ENCODE results near the gene IFT43. TPM values are rescaled to one million over a fixed set of nuclear protein-coding genes. Genes with fewer than 3 reads are reported as not detected.
A peak's percentile ranks its signal among the peaks of the same experiment; 100 is the strongest.
"Not testable (repeated sequence)": the region's sequence is repeated elsewhere in the genome, so short reads cannot be mapped to it uniquely, and the experiment has no call there.

IFT43 gene
- total and polyA plus RNA-seq, 9 of the 15 experiments (the other 6 are each of a cell fraction or from before 2014, with no cell fraction given): 4.9 to 12.8 (median 8.0) TPM

DNA sequence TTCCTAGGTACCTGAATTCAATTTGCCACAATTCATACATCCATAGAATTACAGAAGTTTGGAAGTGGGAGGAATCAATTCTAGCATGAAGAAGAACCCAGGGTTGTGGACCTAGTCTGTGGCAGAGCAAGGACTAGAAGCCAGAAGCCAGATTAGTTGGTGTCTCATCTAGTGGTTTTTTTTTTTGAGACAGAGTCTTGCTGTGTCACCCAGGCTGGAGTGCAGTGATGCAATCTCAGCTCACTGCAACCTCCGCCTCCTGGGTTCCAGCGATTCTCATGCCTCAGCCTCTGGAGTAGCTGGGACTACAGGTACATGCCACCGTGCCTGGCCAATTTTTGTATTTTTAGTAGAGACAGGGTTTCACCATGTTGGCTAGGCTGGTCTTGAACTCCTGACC is 24.1 kb downstream of the IFT43 start:
- DNase-seq (ENCODE audit: extremely low read depth in 1 of 4, low spot score in 3 of 4) (peak in 1 of 4 experiments; percentile 2), ATAC-seq (peak; percentile 73)
- FAIRE-seq; in situ Hi-C loops (cut with MboI); H2AFZ ChIP-seq (ENCODE audit: low read depth, low read length); H3K9me3 ChIP-seq (replicated peaks; ENCODE audit: control insufficient read depth, insufficient read depth, low read depth, low read length); H3K9me1 ChIP-seq (ENCODE audit: control insufficient read depth, insufficient read depth, low read length); H3K79me2 ChIP-seq (ENCODE audit: control insufficient read depth, insufficient read depth, low read length); H3K27ac ChIP-seq (ENCODE audit: extremely low read depth, low read depth, low read length); H3K36me3 ChIP-seq (ENCODE audit: control insufficient read depth, insufficient read depth, low read length); BruUV-seq (replicated peaks); H3K4me2 ChIP-seq (ENCODE audit: insufficient read depth, low read length); CTCF ChIA-PET (ENCODE audit: low intra/inter-chr PET ratio); H3K4me3 ChIP-seq; H4K20me1 ChIP-seq (replicated peaks; ENCODE audit: control insufficient read depth, insufficient read depth, low read length); H3K27me3 ChIP-seq (ENCODE audit: control insufficient read depth in 2 of 2, insufficient read depth in 2 of 2, low read length in 2 of 2); intact Hi-C loops (cut with micrococcal nuclease); H3K4me1 ChIP-seq (replicated peaks in 1 of 2; ENCODE audit: control insufficient read depth in 2 of 2, insufficient read depth in 2 of 2, low read length in 2 of 2); H3K9ac ChIP-seq (ENCODE audit: insufficient read depth in 1 of 2, low read depth in 2 of 2, low read length in 2 of 2); TF ChIP-seq JUND (tag; IDR thresholded peaks at IDR 0.05; ENCODE audit: borderline replicate concordance, low read depth, low read length); ATF3 (CRISPR knock-in tag; conservative IDR thresholded peaks at IDR 0.05): not testable (repeated sequence)
- POLR2A ChIA-PET: interaction anchor here (0.7 kb wide), 1 partner anchor 58 kb away, joined by 3 read pairs; no protein-coding TSS in a partner anchor
- WGBS (ENCODE audit: insufficient coverage, low coverage, missing lambda C conversion rate): 21% methylated on average over 3 of the region's 3 CpGs
- TF ChIP-seq DPF2 (IDR thresholded peaks at IDR 0.05) (0 out of 2 replicates have a peak, but pooled peaks have one; percentile 35), SMARCA4 (IDR thresholded peaks at IDR 0.05) (peak; percentile 33; the same call in 1 of the 2 replicates), ATF7 (IDR thresholded peaks at IDR 0.05) (peak; percentile 65), ZNF316 (IDR thresholded peaks at IDR 0.05) (peak; percentile 51; the same call in 1 of the 2 replicates), JUND (IDR thresholded peaks at IDR 0.05; ENCODE audit: borderline replicate concordance, low read depth, low read length) (0 out of 2 replicates have a peak, but pooled peaks have one; percentile 13), ATF3 (IDR thresholded peaks at IDR 0.05) (peak; percentile 92), CEBPG (CRISPR knock-in tag; IDR thresholded peaks at IDR 0.05) (peak; percentile 68), CEBPG (tag; conservative IDR thresholded peaks at IDR 0.05 in 1 of 2, IDR thresholded peaks at IDR 0.05 in 1 of 2) (peak; percentile 76 to 86), CEBPB (tag; IDR thresholded peaks at IDR 0.05) (peak; percentile 92), NFE2 (IDR thresholded peaks at IDR 0.05; ENCODE audit: low read depth) (peak; percentile 75), RCOR1 (IDR thresholded peaks at IDR 0.05; ENCODE audit: borderline replicate concordance in 1 of 2, low read depth in 2 of 2, low read length in 2 of 2) (0 out of 4 replicates have a peak, but pooled peaks of 1 of the 2 experiments have one; percentile 22), MAFG (tag; conservative IDR thresholded peaks at IDR 0.05) (peak; percentile 47; the same call in 1 of the 2 replicates), ZNF384 (IDR thresholded peaks at IDR 0.05; ENCODE audit: low read depth, low read length) (peak; percentile 65), C11orf30 (IDR thresholded peaks at IDR 0.05; ENCODE audit: low read depth) (peak; percentile 28; the same call in 1 of the 2 replicates)

All from K562 (cell line).